Fibroblast of skin of abdomen (primary cell): ENCODE data around the gene RARRES1.

Experiments used
- DNase-seq: peaks from one replicate; pipeline ENCODE4 v3.0.0-alpha.2; 2013

RARRES1 gene

DNA sequence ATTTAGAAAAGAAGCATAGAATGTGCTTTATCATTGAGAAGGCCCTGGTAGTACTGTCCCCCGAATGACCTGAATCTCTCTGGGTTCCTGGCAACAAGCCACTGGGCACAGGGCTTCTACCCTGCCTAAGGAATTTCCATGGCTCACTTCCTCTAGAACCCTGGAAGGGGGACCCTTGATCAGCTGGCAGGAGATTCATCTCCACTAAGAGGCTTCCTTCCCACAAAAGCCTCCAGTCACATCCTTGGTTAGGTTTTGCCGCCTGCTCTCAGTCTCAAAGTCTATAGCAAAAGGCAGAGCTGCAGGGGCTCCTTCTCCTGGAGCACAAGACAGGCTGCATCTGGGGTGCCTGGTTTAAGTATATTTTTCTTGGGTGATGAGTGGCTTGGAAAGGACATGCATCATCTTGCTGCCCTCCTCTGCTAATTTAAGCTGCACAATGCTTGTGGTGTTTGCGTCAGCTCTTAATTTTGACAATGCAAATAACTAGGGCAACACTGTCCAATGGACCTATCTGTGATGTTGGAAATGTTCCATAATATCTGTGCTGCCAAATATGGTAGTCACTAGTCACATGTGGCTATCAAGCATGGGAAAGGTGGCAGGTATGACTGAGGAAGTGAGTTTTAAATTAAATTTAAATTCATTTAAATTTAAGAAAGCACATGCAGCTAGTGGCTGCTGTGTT is 33.4 kb upstream of the RARRES1 start:
- DNase-seq: no peak

DNA sequence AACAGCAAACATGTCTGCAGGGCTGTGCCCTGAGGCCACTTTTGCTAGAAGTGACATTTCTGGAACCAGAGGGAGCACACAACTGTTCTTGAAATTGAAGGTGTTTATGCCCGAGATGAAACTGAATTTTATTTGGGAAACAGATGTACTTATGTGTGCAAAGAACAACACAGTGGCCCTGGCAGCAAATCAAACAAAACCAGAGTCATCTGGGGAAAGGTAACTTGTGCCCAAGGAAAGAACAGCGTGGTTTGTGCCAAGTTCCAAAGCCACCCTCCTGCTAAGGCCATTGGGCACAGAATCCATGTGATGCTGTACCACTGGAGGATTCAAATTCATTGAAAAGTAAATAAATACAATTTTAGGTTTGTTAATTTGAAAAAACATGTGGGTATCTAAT is 31.2 kb upstream of the RARRES1 start:
- no peak for DNase-seq

DNA sequence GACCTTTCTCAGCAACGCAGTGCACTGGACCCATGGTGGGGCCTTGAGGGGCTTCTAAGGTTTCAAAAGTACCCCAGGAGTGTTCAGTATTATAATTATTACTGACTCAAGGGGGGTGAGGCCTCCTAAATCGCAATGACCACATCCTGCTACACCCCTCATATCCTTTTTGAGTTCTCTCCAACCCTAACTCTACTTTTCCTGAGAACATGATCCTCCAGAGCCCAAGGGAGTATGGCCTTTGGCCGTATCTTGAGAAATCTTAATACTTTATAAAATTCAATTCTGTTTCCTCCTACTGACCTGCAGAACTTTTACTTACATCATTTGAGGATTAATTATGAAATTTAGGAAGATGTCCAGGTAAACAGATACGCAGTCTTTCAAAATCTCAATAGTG is 30.4 kb upstream of the RARRES1 start:
- no peak for DNase-seq

DNA sequence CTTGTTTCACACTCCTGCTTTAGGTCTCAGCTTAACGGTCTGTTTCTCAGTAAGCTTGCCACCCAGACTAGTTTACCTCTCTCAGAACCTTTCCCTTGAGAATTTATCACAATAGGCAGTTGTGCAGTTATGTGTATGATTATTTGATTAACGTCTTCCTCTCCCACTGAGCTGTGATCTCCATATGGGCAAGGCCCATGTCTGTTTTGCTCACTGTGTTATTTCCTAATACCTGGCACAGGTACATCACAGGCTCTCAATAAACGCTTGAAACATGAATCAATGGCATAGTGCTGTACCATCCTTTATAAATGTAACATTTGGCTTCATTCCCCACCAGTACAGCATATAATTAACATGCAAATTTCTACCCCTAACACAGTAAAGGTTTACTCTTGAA is 29.1 kb upstream of the RARRES1 start:
- no peak for DNase-seq

DNA sequence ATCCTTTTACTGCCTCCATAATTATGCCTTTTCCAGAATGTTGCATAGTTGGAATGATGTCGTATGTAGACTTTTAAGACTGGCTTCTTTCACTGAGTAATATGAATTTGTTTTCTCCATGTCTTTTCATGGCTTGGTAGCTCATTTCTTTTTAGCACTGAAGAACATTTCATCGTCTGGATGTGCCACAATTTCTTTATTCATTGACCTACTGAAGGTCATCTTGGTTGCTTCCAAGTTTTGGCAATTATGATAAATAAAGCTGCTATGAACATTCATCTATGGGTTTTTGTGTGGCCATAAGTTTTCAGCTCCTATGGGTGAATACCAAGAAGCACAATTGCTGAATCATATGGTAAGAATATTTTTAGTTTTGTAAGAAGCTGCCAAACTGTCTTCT is 23.2 kb upstream of the RARRES1 start:
- no peak for DNase-seq

DNA sequence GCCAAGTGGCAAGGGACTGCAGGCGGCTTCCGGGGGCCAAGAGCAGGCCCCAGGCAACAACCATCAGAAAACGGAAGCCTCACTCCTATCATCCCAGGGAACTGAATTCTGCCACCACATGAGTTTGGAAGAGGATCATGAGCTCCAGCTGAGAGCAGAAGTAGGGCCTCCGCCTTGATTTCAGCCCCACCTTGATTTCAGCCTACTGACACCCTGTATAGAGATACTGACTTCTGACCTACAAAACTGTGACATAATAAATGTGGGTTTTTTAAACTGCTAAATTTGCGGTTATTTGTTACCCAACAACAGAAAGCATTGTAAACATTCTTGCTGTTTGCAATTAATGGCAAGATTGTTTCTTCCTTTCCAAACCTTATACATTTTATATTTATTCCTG is 21.6 kb upstream of the RARRES1 start:
- DNase-seq: no peak

DNA sequence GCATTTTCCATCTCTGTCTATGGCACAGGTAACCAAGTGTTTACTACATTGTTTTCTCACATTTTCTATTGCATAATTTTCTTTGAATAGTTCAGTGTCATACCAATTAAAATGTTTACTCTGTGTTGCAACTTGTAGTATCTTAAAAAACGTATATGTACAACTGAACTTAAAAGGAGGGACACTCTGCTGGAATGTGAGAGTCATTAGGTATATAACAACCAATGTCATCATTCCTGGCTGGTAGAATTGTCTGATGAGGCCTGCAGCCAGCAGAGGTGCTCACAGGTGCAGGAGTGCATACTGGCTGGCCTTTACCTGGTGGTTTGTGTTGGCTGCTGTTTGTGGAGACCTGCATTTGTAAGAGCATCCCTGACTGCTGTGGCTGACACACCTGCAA is 19.1 kb upstream of the RARRES1 start:
- no peak for DNase-seq

DNA sequence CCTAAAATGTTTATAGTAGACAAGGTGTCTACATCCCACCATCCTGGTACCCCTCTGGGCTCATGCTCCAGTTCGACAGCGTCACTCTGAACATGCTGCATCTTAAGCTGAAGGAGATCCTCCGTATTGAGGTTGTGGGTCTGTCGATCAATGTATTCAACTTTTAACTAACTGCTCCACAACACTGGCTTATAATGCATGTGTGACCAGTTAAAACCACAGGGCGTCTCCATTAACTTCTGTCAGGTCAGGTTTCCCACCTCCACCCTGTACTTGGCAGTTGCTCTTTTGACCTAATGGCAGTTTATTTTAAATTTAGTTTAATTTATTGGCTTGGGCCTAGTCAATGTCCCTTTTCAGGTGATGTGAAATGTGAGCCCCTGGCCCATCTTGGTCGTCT is 17.8 kb upstream of the RARRES1 start:
- DNase-seq: no peak

DNA sequence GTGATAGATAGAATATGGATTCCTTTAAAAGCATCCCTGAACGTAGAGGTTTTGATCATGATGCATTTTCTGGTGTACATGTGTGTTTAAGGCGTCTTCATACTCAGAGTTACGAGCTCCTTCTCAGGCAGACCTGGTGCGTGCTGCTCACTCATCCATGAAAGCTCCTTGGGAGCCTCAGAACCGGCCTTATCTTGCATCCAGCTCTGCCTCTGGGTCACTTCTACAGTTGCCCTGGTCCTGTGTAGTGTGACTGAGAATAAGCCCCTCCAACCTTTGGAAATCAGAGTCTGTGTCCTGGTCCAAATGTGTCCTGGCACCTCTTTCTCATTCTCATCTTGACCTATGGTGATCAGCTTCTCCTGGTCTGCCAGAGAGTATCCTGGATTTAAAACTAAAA is 17.3 kb upstream of the RARRES1 start:
- no peak for DNase-seq

DNA sequence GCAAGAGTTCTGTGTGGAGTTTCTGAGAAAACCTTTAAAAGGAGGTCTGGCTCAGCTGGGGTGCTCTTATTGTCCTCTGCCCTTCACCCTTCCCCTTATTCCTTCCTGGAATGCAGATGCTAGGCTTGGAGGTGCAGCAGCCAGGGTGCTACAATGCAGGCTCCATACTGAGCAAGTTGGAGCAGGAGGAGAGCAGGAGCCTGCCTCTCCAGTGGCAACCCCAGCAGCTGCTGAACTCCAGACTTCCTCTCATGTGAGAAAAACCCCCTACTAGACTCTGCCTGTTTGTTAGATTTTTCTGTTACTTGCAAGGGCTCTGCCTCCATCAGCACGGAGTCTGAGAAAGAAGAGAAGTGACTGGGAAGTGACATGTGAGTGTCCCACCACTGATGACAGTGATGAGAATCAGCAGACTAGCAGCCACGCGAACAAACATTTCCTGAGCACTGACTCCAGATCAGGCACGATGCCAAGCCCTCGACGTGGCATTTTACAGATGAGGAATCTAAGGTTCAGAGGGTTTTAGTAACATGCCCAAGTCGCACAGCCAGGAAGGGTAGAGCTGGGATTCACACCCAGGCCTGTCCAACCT is 16.1 kb upstream of the RARRES1 start:
- DNase-seq: peak; percentile 40

DNA sequence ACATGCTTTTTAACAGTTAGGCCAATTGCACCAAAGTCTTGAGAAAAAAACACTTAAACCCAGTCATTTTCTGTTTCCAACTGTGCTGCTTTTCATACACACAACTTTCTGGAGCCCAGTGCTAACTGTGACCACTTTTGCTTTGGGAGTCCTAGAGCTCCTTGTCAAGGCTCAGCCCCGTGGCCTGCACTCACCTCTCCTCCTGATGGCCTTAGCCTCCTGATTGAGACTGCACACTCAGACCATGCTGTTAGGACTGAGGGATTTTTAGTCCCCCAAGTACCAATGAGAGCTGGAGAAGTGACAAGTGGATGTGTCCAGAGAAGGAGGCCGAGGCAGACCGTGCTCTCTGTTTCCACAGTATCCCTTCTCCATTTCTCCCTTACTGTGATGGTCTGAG is 15.2 kb upstream of the RARRES1 start:
- DNase-seq: no peak

DNA sequence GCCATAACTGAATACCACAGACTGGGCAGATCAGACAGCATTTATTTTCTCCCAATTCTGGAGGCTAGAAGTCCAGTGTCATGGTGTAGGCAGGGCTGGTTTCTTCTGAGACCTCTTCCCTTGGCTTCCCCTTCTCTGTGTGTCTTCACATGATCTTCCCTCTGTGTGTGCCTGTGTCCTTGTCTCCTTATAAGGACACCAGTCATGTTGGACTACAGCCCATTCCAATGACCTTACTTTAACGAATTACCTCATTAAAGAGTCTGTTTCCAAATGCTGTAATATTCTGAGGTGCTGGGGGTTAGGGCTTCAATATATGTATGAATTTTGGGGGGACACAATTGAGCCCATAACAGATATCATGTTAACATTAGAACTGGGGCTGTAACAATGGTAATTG is 13.3 kb upstream of the RARRES1 start:
- DNase-seq: no peak

DNA sequence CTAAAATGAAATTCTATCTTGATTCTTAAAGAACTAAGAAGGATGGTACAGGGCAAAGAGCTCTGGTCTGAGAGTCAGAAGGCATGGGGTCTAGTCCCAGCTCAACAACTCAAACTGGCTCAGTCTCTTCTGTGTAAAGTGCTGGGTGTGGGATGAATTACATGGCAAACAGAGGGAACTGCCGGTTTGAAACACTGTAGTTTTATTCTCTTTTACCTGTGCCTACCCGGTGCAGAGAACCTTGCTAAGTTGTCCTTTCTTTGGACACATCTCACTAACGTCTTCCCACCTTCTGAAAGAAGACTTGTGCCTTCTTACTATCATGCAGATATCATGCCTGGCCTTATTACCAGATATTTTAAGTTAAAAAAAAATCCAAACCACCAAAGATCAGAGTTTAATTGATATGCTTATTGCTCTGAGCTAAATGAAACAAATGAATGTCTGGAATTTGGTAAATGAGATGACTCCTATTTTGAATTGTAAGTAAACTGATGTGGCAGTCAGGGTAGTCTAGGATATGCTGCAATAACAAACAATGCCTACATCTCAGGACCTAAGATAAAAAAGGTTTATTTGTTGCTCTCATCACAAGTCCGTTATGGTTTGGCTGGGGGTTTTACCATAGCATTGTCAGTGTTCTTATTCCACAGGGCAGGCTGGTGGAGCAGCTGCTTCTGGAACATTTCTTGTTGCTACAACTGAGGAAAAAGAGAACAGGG is 12.5 kb upstream of the RARRES1 start:
- no peak for DNase-seq

DNA sequence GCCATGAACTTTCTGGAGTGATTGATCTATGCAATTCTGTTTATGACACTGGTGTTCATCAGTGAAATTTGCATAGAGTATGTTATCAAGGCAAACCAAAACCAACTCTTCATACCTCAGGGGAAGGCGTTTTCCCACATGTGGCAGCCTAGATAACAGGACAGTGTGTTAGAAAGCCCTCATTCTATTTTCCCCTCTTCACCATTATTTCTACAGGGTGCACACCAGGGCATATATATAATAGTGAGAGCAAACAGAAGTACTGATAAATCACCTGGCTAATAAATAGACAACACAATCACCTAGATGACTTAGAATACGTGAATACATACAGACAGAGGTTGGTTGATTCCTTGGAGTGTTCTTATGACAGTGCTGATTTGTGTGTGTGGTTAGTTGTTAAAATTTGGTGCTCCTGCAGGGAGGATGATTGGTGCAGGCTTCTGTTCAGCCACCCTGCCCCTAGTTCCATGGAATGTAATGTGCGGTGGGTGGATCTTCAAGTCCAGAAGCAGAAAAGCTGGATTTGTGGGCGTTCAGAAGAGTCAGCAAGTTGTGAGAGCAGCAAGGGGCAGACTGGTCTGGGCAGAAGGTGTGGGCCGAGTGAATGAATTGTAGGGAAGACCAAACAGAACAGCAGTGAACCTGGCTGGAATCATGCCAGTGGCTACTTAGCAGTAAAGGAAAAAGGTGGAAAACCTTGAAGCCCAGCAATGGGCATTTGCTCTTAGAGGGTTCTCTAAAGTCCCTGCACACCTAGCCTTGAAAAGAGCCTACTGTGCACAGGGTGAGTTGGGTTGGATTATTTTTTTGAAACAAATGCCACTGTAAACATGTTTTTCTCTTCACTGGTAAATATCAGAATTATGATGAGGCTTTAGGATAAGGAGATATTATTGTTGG is 11.7 kb upstream of the RARRES1 start:
- DNase-seq: no peak

DNA sequence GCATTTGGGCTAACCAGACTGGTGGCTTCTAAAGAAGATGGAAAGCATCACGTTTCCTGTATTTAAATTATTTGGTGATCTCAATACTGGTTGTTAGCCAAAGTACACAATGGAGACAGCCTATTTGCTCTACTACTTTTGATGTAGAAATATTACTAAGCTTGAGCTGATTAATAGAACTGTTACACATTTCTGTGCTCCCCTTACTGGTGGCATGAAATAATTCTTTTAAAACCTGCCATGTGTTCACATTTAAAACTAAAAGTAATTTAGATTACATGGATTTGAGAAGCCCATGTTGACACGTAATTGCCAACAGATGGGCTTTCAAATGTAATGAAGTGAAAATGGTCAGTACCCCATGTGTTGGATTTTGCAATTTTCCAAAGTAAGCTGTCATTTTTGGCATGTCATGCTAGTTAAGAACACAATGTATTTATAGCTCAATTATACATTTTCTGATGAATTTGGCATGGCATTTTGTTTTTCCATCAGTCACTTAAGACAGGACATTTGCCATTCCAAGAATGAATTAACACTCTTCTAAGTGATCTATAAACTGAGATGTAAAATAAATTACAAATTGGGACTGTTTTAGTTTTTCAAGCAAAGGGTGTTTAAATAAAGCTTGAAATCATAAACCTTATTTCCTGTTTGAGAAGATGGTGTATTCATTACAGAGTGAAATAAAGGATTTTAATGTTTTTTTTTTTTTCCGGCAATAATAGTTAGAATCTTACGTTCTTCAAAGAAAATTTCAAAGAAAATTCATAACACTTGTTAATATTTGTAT is 10.8 kb upstream of the RARRES1 start:
- peak; percentile 89 for DNase-seq

DNA sequence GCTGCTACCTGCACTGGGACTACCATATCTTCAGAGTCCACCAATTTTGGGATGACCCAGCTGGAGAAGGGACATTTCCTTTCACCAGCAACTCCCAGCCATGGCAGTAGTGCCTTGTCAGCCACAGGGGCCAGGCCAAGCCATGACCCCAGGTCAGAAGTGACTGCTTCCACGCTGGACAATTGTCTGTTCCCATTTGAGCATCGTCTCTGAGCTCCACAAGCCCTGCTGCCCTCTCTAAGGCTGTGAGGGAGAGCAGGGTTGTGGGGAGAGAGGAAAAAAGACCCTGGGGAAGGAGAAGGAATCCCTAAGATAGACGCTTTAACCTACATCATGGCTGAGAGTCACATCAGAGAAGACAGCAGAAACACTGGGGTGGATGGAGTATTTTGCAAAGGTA is 7.4 kb upstream of the RARRES1 start:
- no peak for DNase-seq

DNA sequence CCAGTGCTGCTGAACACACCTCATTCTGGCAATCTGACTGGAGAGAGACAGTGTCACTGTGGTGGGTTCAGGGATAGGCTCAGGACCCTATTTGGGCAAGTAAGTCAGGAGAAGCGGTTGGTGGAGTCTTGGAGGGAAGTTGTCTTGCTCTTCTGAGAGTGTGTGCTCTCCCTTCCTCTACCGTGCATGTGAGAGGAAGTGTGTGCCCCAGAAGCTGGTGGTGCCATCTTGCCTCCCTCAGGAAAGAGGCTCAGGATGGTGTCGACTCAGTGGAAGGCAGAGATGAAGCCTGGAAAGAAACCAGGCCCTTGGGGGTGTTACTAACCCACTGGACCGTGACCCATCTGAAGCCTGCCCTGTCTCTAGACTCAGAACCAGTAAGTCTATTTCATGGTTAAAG is 6.8 kb upstream of the RARRES1 start:
- DNase-seq: no peak

DNA sequence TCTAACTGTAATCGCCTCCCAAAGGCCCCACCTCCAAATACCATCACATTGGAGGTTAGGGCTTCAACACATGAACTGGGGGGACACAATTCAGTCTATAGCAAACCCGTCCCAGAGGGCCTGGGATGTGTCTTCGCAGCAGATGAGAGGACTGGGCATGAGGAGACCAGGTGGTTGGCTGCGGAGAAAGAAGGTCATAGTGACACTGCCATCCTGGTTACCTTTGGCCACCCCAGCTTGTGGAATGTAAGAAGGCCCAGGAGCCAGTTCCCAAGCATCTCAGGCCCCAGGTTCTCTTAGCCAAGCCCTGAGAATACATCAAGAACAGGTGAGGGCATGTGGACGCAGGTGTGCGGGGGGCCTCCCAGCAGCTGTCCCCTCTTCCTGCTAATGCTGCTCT is 6.4 kb upstream of the RARRES1 start:
- no peak for DNase-seq

DNA sequence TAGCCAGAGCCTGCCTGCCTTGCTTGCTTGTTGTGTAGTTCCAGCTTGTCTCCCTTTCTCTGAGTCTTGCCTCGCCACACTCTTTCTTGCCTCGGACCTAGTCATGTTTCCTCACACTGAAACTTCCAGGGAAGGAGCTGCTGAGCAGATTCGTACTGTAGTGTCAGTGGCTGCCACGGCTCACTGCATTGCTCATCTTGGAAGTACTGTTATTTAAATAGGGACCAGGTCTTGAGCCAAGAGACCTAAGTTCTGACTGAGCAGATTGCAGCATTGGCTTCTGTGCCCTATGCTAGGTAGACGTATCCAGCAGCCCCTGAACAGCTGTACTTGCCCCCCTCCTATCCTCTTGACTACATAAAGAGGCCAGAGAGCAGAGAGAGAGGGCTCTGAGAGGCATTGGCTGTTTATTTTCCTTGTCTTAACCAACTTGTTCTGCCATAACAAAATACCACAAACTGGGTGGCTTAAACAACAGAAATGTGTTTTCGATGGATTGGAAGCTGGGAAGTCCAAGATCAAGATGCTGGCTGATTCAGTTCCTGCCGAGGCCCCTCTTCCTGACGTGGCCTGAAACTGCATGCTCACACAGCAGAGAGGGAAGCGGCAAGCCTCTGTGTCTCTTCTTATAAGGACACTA is 5.8 kb upstream of the RARRES1 start:
- peak; percentile 6 for DNase-seq

DNA sequence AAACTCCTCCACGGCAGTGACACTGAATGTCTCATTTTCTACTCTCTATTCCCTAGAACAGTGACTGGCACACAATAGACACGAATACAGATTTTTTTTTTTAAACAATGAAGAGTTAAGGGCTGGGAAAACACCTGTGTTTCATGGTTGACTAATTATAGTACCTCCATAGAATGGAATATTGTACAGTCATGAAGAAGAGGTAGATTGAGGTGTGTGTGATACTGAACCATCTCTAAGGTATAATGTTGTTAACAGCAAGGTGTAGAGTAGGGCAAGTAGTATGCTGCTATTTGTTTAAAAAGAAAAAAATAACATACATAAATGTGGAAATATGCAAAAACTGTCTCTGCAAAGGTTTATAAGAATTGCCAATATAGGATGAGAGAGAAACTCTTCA is 5.2 kb upstream of the RARRES1 start:
- no peak for DNase-seq

DNA sequence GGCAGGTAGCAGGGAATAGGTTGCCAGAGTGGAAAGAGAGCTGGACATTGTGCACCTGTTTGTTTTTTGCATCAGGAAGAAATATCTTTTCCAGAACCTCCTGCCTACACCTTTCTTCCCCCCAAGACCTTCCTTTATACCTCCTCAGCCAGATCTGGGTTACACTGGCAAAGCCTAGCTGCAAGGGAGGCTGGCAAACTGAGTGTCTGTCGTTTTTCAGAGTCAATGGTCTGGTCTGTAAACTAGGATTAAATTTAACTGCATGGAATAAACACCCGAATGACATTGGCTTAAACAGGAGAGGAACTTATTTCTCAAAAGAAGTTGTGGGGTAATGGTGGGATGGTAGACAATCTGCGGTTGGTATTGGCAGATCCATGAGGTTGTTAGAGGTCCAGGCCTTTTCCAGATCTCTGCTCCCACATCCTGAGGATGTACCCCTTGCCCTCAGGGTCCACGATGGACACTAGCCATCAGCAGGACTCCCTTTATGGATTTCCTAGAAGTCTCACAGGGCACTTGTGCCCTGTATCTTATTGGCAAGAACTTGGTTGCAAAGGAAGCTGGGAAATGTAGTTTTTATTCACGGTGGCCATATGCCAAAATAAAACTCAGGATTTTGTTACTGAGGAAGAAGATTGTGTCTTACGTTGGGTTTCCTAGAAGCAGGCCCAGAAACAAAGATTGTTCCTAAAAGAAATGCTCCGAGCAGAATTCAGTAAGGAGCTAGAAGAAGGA is 3.2 kb upstream of the RARRES1 start:
- DNase-seq: no peak
